ENCODE results near the gene PON1. TPM values are rescaled to one million over a fixed set of nuclear protein-coding genes. Genes with fewer than 3 reads are reported as not detected.

The PON1 gene
- total RNA-seq = not detected

DNA sequence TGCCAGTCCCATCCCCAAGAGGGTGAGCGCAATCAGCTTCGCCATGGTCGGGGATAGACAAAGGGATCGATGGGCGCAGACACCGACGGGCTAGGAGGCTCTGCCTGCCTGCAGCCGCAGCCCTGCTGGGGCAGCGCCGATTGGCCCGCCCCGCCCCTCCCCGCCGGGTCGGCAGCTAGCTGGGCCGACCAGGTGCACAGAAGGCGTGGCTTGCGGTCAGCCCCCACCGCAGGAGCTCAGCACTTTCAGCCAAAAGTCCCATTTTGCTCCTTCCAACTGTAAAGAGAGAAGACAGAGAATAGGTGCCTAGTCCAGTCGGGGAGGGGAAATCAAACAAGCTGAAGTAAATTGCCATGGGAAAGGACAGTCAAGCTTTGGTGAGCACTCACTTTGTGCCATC is at the start of gene PON1:
Gene PON1 (minus strand): TSS at position 102 of the 400 bp plus-strand sequence. CDS start 57 bp downstream, at position 45.
- Histone ChIP-seq H3K4me3 (no peak within 1 kb of the TSS), H3K36me3 (no peaks in the 10 kb centered on the region), H3K27me3 (no peaks in the 10 kb centered on the region), H3K27ac (no peak within 1 kb of the TSS), H3K9me3 (no peaks in the 10 kb centered on the region), H3K4me1 (no peaks in the 10 kb centered on the region)
- no peak for TF ChIP-seq POLR2A (IDR thresholded peaks at IDR 0.05)
- TF ChIP-seq, protein P1, sequence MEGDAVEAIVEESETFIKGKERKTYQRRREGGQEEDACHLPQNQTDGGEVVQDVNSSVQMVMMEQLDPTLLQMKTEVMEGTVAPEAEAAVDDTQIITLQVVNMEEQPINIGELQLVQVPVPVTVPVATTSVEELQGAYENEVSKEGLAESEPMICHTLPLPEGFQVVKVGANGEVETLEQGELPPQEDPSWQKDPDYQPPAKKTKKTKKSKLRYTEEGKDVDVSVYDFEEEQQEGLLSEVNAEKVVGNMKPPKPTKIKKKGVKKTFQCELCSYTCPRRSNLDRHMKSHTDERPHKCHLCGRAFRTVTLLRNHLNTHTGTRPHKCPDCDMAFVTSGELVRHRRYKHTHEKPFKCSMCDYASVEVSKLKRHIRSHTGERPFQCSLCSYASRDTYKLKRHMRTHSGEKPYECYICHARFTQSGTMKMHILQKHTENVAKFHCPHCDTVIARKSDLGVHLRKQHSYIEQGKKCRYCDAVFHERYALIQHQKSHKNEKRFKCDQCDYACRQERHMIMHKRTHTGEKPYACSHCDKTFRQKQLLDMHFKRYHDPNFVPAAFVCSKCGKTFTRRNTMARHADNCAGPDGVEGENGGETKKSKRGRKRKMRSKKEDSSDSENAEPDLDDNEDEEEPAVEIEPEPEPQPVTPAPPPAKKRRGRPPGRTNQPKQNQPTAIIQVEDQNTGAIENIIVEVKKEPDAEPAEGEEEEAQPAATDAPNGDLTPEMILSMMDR (IDR thresholded peaks at IDR 0.05) = no peak
- no peak for DNase-seq
- intact Hi-C loops (cut with DNase I; ENCODE audit: low total_unique reads) = no loop called here

DNA sequence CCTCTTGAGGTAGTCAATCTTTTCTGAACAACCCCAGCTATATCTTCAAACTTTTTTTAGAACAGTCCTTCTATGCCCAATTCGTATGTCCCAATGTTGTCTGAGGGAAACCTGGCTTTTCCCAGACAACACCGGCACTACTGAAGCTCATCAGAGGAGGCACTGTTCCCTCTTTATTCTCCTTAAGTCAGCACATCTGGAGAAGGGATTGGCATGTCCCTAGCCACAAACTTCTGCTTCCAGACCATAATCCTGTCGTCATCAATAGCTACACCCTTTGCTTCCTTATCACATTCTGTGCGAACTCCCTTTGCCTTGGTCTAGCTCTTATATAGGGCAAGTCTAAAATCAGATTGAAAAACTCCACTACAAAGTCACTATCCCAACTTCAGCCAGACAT is 49.0 kb upstream of the PON1 start:
- H3K4me1 ChIP-seq = no peaks in the 10 kb centered on the region
- intact Hi-C loops (cut with DNase I; ENCODE audit: low total_unique reads) = no loop called here
- no peaks in the 10 kb centered on the region for H3K9me3 ChIP-seq
- TF ChIP-seq, protein P1 (IDR thresholded peaks at IDR 0.05) = no peak
- no peak for TF ChIP-seq POLR2A (IDR thresholded peaks at IDR 0.05)
- H3K27me3 ChIP-seq = no peaks in the 10 kb centered on the region
- H3K36me3 ChIP-seq = no peaks in the 10 kb centered on the region
- H3K4me3 ChIP-seq = no peak overlapping the region
- DNase-seq = no peak
- H3K27ac ChIP-seq = no peak overlapping the region

DNA sequence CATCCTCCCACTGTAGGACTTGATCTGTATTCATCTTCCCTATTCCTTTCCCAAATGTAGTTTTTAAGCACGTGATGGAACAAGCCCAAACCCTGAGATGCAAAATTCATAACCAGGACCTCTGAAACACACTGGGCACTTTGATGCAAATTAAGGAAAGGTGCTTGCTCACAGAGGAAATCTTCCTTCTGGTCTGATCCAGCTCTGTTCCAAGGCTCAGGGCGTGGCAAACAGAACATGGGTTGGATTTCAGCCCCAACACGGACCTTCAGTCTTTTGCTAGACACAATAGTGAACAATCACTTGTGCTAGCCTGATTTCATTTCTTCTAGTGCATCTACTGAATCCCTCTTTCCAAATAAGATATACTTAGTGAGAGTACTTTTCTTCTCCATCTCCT is 43.9 kb upstream of the PON1 start:
- no peak overlapping the region for H3K4me3 ChIP-seq
- intact Hi-C loops (cut with DNase I; ENCODE audit: low total_unique reads) = no loop called here
- TF ChIP-seq, protein P1 (IDR thresholded peaks at IDR 0.05) = no peak
- no peak for TF ChIP-seq POLR2A (IDR thresholded peaks at IDR 0.05)

DNA sequence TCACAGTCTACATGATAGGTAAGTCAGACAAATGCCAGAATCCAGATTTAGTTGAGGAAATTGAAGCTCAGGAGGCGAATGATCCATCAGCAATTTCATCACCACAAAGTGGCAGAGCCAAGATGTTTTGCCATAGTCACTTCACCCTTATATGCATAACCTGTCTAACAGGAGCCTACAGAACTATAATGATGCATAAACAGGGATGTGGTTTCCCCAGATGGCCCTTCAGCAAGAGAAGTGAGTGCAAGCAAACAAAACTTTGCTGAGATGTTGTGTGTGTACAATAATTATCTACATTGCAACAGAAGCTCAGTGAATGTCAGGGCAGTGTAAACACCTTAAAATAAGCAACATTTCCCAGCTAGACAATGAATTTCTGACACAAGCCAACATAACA is 43.3 kb upstream of the PON1 start:
- H3K27me3 ChIP-seq = no peaks in the 10 kb centered on the region
- no peak for DNase-seq
- no peaks in the 10 kb centered on the region for H3K9me3 ChIP-seq
- H3K27ac ChIP-seq = no peak overlapping the region
- intact Hi-C loops (cut with DNase I; ENCODE audit: low total_unique reads) = no loop called here
- TF ChIP-seq, protein P1 (IDR thresholded peaks at IDR 0.05) = no peak
- TF ChIP-seq POLR2A (IDR thresholded peaks at IDR 0.05) = no peak
- H3K4me1 ChIP-seq = no peaks in the 10 kb centered on the region
- no peak overlapping the region for H3K4me3 ChIP-seq
- H3K36me3 ChIP-seq = no peaks in the 10 kb centered on the region

More for the DNA sequence above, 43.9 kb upstream of the PON1 start:
- Histone ChIP-seq H3K4me1 (no peaks in the 10 kb centered on the region), H3K27ac (no peak overlapping the region), H3K36me3 (no peaks in the 10 kb centered on the region), H3K9me3 (no peaks in the 10 kb centered on the region), H3K27me3 (no peaks in the 10 kb centered on the region)
- DNase-seq = no peak

DNA sequence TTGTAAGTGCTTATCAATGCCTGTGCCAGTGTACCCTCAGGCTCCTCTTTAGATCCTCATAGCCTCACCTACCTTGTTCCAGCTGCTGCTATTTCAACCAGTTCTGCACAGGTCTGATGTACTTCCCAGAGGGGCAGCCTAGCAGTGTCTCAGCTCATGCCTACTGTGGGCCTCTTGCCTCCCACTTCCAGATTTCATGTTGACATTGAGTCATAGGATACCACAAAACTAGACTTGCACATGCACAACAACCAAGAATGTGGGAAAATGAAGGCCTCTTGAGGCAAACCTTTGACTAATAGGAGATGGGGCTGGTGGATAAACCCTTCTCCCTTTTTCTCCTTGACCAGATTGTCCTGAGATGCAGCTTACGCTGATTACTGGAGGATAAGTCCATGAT is 40.8 kb upstream of the PON1 start:
- DNase-seq = no peak
- Histone ChIP-seq H3K4me1 (no peaks in the 10 kb centered on the region), H3K4me3 (no peak overlapping the region), H3K9me3 (no peaks in the 10 kb centered on the region), H3K36me3 (no peaks in the 10 kb centered on the region), H3K27me3 (no peaks in the 10 kb centered on the region), H3K27ac (no peak overlapping the region)
- TF ChIP-seq, protein P1 (IDR thresholded peaks at IDR 0.05) = no peak
- TF ChIP-seq POLR2A (IDR thresholded peaks at IDR 0.05) = no peak
- intact Hi-C loops (cut with DNase I; ENCODE audit: low total_unique reads) = no loop called here

All from uterus (tissue), 4 donors.